Neural crest cell (in vitro differentiated cells): ENCODE measurements around the gene MYOD1. TPM values are rescaled to one million over a fixed set of nuclear protein-coding genes. Genes with fewer than 3 reads are reported as not detected.

Experiments
- DNase-seq: peaks from one replicate; pipeline ENCODE4 v3.0.0; 2021; ENCODE audit warnings: low read depth, mixed read lengths, low spot score
- H3K27ac Mint-ChIP-seq: one replicate; pipeline ENCODE4 v1.8.0; 2021; ENCODE audit warnings: mild to moderate bottlenecking, mixed read lengths; ENCODE audit not compliant: unreplicated experiment
- H3K27me3 Mint-ChIP-seq: 2 replicates; pipeline ENCODE4 v1.8.0; 2021; ENCODE audit warnings: low read depth, mild to moderate bottlenecking, mixed read lengths
- H3K36me3 Mint-ChIP-seq: 2 replicates; pipeline ENCODE4 v1.8.0; 2021; ENCODE audit warnings: low read depth, mild to moderate bottlenecking, mixed read lengths
- H3K4me1 Mint-ChIP-seq: 2 replicates; pipeline ENCODE4 v1.8.0; 2021; ENCODE audit warnings: mixed read lengths
- H3K4me3 Mint-ChIP-seq: one replicate; pipeline ENCODE4 v1.8.0; 2021; ENCODE audit warnings: mild to moderate bottlenecking, mixed read lengths
- H3K9me3 Mint-ChIP-seq: 2 replicates; pipeline ENCODE4 v1.8.0; 2021; ENCODE audit warnings: mixed read lengths
- CTCF ChIP-seq: fragments of 200-600 bp; sonication (generic); conservative IDR thresholded peaks from 2 replicates; pipeline ENCODE4 v1.5.0; 2021; ENCODE audit warnings: antibody characterized with exemption, mild to moderate bottlenecking
- total RNA-seq: library from RNA; stranded (reverse); gene quantifications from 2 replicates; pipeline ENCODE4 v1.2.1, GENCODE V29; 2021

MYOD1 gene
- total RNA-seq, 1 donor from 2014 or later = not detected

GRCh38 chr11:17722000-17722643 lies 2.8 kb downstream of the MYOD1 start:
- Mint-ChIP-seq H3K27ac (no peak overlapping the region), H3K4me1 (no peaks in the 10 kb centered on the region), H3K27me3 (peaks cover 77% of the 10 kb centered on the region), H3K4me3 (no peak overlapping the region), H3K36me3 (no peaks in the 10 kb centered on the region), H3K9me3 (no peaks in the 10 kb centered on the region)
- DNase-seq = no peak
- peak; percentile 41 for TF ChIP-seq CTCF

DNA sequence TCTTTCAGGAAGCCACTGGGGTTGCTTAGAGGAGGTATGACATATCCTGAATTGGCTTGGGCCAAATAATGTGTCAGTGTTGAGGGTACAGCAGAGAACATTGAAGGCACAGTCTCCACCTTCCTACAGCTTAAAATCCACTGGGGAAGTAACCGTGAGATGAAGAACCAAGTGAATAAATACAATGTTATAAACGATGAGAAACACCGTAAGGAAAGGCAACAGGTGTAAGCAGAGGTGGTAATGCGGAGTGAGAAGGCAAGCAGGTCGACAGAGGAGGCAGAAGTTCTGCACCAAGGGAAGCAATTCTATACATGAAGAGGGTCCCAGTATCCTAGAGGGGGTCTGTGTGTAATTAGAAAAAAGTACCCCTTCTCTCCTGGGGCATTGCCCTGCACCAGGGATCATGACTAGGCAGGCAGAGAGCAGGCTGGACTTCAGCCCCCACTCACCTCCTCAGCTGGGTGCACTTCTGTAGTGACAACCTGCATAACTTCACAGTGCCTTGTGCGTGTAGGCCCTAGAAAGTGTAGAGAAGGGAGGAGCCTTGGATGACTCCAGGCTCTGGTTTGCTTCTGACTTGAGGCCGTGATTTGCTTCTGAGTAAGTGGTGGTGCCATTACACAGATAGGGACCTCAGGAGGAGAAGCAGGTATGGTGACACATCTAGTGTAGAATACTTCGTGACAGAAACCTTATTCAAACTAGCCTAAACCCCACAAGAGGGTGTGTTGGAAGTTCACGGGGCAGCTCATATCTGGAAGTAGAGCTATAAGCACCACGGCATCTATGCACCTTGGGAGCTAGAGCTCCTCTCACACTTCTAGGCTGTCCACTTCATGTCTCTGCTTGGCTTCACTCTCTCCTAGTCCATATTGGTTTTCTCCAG lies 4.9 kb downstream of the MYOD1 start:
- H3K27me3 Mint-ChIP-seq = peaks cover 98% of the 10 kb centered on the region
- H3K9me3 Mint-ChIP-seq = no peaks in the 10 kb centered on the region
- no peak for TF ChIP-seq CTCF
- H3K4me3 Mint-ChIP-seq = no peak overlapping the region
- DNase-seq = no peak
- no peaks in the 10 kb centered on the region for H3K36me3 Mint-ChIP-seq
- H3K4me1 Mint-ChIP-seq = no peaks in the 10 kb centered on the region
- no peak overlapping the region for H3K27ac Mint-ChIP-seq

DNA sequence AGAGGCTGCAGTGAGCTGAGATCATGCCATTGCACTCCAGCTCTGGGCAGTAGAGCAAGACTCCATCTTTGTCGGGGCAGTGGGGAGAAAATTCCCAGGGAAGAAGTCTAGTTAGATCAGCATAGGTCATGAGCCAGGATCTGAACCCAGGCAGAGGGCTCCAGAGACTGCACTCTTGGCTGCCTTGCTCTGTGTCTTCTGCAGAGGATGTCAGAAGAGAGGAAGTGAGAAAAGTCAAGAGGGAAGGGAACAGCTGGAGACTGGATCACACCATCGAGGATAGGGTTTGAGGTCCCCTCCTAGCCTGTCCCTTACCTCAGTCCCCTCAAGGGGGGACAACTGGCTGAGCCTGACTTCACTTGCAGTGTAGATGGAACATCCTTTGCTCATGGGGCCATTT lies 5.8 kb downstream of the MYOD1 start:
- peaks cover 95% of the 10 kb centered on the region for H3K27me3 Mint-ChIP-seq
- H3K4me1 Mint-ChIP-seq = no peaks in the 10 kb centered on the region
- no peak for DNase-seq

DNA sequence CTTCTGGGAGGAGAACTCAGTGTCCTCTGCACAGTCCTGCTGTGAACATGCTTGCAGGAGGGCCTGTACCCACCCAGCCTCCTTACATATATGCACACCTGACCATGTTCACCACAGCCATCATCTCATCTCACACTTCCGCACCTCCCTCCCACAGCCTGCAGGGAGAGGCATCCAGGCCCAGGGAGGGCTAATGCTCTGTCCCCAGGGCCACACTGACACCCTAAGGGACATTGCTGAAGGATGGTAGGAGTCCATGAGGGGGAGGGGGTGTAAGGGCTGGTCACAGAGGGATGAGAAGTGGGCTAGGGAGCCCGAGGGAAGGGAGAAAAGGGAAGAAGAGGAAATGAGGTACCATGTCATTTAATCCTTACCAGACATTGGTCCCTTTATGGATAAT lies 10.8 kb downstream of the MYOD1 start:
- H3K36me3 Mint-ChIP-seq = no peaks in the 10 kb centered on the region
- H3K9me3 Mint-ChIP-seq = no peaks in the 10 kb centered on the region
- H3K27ac Mint-ChIP-seq = no peak overlapping the region
- H3K4me3 Mint-ChIP-seq = no peak overlapping the region
- H3K4me1 Mint-ChIP-seq = peaks cover 6% of the 10 kb centered on the region
- DNase-seq = no peak
- peaks cover 64% of the 10 kb centered on the region for H3K27me3 Mint-ChIP-seq
- TF ChIP-seq CTCF = no peak

More for the DNA sequence above, 5.8 kb downstream of the MYOD1 start:
- Mint-ChIP-seq H3K36me3 (no peaks in the 10 kb centered on the region), H3K4me3 (no peak overlapping the region), H3K27ac (no peak overlapping the region), H3K9me3 (no peaks in the 10 kb centered on the region)
- no peak for TF ChIP-seq CTCF

GRCh38 chr11:17730608-17731462 lies 11.5 kb downstream of the MYOD1 start:
- H3K27ac Mint-ChIP-seq = no peak overlapping the region
- peak overlapping the region; percentile 82 for H3K4me3 Mint-ChIP-seq
- H3K27me3 Mint-ChIP-seq = peaks cover 58% of the 10 kb centered on the region
- DNase-seq = peak; percentile 87
- H3K36me3 Mint-ChIP-seq = no peaks in the 10 kb centered on the region
- H3K4me1 Mint-ChIP-seq = peaks cover 6% of the 10 kb centered on the region
- no peaks in the 10 kb centered on the region for H3K9me3 Mint-ChIP-seq
- peak; percentile 82 for TF ChIP-seq CTCF
